Fibroblast of skin of back (primary cell): ENCODE results near the gene RIMBP2.

ENCODE experiments used
- DNase-seq: peaks from one replicate; pipeline ENCODE4 v3.0.0-alpha.2; 2013

RIMBP2 gene

DNA sequence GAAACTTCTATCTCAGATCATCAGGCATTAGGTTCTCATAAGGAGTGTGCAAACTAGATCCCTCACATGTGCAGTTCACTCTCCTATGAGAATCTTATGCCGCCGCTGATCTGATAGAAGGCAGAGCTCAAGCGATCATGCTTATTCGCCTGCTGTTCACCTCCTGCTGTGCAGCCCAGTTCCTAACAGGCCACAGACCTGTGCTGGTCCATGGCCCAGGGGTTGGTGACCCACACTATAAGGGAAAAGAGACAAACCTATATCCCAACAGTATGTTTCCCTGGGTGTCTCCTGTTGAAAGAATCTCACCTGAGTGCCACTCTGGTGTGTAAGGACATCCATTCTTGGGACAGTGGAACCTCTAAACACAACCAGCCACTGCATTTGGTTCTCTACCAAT is 186.3 kb downstream of the RIMBP2 start:
- no peak for DNase-seq

DNA sequence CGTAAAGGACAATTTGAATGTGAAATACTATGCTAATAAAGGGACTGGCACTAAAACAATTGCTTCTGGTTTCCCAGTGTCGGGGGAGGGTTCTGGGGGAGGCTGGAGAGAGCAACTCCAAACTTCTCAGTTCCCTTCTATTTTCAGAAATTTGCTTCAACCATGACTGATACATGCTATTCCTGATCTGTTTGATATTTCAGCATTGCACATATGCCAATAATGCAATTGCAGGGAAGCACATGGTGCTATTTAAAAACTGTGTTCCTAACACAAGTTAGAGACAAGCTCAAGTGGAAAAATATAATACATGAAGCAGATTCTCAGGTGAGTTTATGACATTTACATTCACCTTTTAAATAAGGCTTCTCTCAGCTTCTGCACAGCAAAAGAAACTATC is 188.9 kb downstream of the RIMBP2 start:
- DNase-seq, result no peak

DNA sequence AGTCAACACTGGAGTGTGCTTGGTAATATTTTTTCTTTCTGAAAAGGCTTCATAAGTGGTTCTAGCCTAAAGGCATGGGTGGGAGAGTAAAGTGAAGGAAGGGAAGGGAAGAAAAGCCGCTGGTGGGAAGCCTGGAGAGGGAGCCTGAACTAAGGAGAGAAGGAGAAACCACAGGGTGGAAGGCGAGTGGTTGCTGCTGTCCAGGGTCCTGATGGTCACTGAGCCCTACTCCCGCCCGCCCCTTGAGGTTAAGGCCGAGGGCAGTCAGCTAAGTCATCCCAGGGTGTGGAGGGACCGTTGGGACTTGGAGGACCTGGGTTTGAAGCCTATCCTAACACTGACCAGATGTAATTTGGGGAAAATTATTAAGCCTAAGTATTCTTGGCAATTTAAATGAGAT is 189.3 kb downstream of the RIMBP2 start:
- DNase-seq, result no peak

GRCh38 chr12:130525384-130526172 is 190.5 kb downstream of the RIMBP2 start:
- DNase-seq, result no peak

- no peak for DNase-seq
Observed at GRCh38 chr12:130524759-130525158, 191.3 kb downstream of the RIMBP2 start.

DNA sequence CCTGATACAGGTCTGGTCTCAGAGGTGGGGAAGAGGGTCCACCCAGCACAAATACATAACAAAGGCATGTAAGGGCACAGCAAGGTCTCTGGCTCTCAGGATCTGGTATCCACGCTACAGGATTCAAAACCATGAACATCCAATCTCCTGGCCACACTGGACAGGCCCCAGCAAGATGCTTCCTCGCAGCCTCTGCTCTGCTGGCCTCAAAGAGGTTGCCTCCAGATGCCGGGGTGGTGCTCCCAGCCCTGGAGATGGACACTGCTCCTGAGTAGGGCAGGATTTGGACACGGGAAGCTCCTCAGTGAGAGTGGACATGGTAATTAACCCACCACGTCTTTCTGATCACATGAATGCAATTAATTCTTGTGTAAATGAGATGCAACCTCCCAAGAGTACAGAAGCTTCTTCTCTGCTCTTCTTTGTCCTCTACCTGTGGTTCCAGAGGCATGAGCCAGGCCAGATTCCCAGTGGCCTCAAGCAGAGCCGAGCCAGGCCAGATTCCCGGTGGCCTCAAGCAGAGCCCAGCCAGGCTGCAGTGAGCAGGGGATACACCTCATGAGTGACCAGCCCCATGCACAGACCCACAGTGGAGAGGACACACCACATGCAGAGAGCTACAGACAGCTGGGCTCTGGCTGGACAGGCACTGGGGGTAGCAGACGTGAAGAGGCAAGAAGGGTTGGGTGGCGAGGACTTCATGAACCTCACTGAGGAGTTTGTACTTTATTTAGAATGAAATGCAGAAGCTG is 192.1 kb downstream of the RIMBP2 start:
- no peak for DNase-seq

DNA sequence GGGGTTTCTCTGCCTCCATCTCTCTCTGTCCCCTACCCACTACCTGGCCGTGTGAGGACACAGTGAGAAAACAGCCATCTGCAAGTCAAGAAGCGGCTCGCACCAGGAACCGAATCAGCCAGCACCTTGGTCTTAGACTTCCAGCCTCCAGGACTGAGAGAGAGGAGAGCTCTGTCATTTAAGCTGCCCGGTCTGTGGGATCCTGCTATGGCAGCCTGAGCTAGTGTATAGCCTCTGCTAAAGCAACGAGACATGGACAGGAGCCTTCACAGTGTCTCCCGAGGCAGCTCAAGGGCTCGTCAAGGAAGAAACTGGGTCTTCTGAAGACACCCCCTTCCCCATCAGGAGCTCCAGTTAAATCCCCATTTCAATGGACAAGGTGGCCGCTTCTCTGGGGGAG is 192.9 kb downstream of the RIMBP2 start:
- DNase-seq, result no peak

GRCh38 chr12:130522244-130522834 is 193.8 kb downstream of the RIMBP2 start:
- no peak for DNase-seq

DNA sequence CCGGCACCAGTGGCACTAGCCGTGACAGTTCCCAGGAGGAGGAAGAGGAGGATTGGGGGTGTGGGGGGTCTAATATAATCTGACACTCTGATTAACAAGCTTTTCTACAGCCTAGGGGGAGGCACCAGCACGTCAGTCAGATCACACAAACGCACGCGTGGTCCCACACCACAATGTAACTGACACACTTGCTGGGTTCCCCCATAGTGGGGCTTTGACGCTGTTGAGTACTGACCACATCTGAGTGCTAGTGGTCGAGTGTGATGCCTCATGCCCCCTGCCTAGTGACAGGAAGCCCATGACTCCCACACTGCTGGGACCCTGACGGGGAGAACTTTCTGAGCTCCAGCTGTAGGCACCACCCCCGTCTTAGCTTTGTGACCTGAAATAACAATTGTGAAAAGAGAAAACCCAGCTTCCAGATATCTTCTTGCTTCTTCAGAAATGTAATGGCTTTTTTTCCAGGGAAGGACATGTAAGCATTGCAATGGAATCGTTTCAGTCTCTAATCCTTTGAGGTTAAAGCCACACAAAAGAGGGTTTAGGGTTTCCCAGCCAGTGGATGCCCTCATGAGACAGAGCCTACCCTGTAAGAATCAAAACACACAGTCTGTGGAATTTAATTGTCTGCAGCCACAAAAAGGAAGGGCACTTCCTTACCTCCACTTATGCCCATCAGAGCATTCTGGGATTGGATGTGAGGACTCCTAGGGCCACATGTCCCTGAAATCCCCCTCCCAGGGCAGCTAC is 194.5 kb downstream of the RIMBP2 start:
- no peak for DNase-seq

GRCh38 chr12:130520784-130521183 is 195.3 kb downstream of the RIMBP2 start:
- no peak for DNase-seq

- no peak for DNase-seq
Observed at GRCh38 chr12:130517588-130517987, 198.5 kb downstream of the RIMBP2 start.

DNA sequence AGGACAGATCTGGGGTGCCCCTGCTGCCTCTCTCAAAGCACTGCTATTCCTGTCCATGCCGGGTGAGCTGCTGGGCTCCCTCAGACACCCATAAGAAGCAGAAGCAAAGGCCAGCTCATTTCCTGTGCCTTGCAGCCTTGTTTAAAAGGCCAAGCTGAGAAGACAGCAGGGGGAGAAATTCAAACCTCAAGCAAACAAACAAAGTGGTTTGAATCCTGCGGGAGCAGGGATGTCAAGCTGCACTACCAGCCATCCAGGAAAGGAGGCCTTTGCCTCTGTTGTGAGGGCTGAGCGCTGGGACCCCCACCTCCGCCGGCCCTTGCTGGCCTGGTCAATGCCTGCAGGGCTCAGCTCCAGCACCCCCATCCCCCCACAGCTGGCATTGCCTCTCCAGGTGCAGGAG is 201.9 kb downstream of the RIMBP2 start:
- DNase-seq, result no peak

DNA sequence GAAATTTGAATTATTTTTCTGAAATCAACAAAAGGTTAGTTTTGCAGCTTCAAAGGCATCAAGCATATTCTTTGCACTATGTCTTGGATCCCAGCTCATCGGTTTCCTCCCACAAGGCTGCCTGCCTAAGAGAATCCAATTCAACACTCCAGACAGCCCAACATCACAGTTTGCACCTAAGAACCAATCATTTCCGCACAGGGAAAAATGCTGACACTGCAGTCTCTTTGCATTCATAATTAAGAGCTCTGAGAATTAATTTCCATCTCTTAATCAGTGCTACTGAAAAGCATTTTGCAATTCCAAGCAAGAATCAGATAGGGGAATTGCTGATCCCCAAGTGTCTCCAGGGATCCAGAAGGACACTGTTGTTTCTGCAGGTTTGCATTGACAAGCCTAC is 202.5 kb downstream of the RIMBP2 start:
- no peak for DNase-seq

DNA sequence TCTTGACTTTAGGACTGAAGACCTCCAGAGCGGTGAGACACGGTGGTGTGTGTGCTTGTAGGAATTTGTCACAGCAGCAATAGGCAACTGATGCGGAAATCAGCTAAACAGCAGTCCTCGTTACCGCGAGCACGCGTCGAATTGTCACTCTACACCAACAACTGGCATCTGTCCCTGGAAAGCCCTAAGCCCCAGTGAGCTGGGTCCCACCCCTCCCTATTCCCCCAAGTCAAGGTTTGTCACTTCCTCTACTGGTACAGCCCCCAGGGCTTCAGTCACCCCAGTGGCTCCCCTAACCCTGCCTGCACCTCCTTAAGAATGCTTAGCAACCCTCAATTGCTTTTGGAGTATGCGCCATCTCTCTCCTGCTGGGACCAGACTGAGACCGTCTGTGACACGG is 204.8 kb downstream of the RIMBP2 start:
- DNase-seq, result no peak

- DNase-seq, result no peak
Observed at GRCh38 chr12:130509454-130509853, 206.6 kb downstream of the RIMBP2 start.

DNA sequence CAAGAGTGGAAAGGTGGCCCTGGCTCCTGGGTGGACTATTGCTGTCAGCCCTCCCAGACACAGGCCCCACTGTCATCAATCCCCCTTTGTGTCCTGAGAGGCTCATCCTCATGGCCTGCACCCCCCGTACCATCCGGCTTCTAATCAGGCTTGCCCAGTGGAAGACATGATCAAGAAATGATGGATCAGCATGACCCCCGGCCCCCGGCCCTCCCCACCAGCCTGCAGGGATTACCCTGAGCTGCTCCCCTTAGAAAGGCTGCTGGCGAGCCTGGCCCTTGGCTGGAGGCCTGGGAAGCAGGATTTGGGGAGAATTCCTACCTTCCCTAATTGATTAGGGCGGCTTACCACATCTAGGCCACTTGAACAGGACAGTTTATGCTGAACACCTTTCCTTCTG is 207.3 kb downstream of the RIMBP2 start:
- DNase-seq, result no peak

DNA sequence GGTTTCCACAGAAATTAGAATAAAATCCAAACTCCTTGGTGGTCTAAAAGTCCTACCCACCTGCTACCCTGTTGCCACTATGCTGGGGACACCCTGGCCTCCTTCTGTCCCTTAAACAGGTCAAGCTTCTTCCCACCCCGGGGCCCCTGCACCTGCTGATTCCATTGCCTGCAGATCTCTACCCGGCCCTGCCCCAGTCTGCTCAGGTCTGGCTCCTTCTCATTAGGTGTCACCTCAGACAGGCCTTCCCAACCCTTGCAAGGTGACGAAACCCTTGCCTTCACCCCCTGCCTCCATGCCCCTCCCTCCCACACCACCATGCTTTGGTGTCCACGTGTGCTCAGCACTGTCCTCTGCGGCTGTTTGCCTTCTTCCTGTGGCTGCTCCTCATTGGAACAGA is 207.8 kb downstream of the RIMBP2 start:
- DNase-seq, result no peak

DNA sequence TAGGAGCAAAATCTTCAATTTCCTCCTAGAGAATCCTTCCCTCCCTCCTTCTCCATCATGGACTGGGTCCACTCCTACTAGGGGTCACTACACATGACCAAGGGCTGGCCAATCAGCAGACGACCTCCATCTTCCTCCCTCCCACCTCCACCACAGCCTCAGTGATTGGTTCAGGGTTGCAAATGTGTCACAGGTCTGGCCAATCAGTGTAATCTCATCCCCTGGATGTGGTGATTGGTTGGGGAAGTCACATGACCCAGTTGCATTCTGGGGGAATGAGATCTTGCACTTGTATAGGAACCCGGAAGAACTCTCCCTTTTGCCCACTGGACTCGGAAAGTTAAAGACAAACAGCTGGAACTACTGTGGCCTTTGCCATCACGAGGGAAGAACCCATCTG is 209.3 kb downstream of the RIMBP2 start:
- no peak for DNase-seq

DNA sequence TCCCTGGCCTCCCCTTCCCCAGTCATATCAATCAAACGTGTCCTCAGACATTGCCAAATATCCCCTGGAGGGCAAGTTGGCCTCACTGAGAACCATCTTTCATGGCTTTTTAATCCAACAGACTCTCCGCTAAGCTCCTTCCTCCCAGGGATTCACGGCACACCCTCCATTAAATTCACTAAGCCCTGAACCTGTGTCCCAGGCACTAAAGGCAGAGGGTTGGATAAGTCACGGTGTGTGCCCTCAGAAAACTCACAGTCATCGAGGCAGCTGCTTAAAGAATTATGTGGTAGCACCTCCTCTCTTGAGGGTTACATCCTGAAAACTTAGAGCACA is 211.3 kb downstream of the RIMBP2 start:
- no peak for DNase-seq

GRCh38 chr12:130504110-130504839 is 211.8 kb downstream of the RIMBP2 start:
- no peak for DNase-seq

GRCh38 chr12:130501821-130502220 is 214.3 kb downstream of the RIMBP2 start:
- no peak for DNase-seq

- no peak for DNase-seq
Observed at GRCh38 chr12:130500835-130501330, 215.2 kb downstream of the RIMBP2 start.
